ENCODE measurements around the gene SMCR8.
"Not testable (repeated sequence)": the region's sequence is repeated elsewhere in the genome, so short reads cannot be mapped to it uniquely, and the experiment has no call there.

Gene SMCR8

DNA sequence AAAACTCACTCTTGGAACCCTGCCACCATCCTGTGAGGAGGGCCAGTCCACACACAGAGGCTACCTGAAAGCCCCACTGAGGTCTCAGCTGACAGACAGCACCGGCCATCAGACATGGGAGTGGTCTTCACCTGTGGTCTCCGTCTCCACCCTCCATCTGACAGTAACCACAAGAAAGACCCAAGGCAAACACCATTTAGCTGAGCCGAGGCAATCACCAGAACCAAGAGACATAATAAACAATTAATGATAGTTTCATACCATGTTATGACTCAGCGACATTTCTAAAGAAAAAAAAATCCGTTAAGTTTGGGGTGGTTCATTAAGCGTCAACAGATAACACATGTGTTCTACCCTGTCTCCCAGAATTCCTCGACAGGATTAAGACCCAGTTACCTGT, 56.4 kb downstream of the SMCR8 start:
- no peak overlapping the region for H2AK5ac ChIP-seq (ENCODE audit: low read depth, low read length)
- H2BK12ac ChIP-seq (ENCODE audit: low read length): no peak overlapping the region
- WGBS, 2 donors (ENCODE audit: extremely low coverage in 2 of 2, insufficient read length in 2 of 2, insufficient replicate concordance in 1 of 2): no CpG with 5 or more reads among the region's 7 CpGs
- no peaks in the 10 kb centered on the region for H3K36me3 ChIP-seq (replicated peaks in 1 of 2; ENCODE audit: control insufficient read depth in 2 of 2, insufficient read depth in 2 of 2, low read length in 2 of 2)
- H3K4ac ChIP-seq (ENCODE audit: low read length): no peak overlapping the region
- H3K4me1 ChIP-seq (ENCODE audit: control insufficient read depth in 2 of 2, insufficient read depth in 1 of 2, low read depth in 1 of 2, low read length in 2 of 2): no peaks in the 10 kb centered on the region
- no peak overlapping the region for H3K14ac ChIP-seq (ENCODE audit: low read length)
- no peak overlapping the region for H2BK5ac ChIP-seq (ENCODE audit: low read length)
- no peaks in the 10 kb centered on the region for H3K9me3 ChIP-seq (replicated peaks in 1 of 2; ENCODE audit: control insufficient read depth in 2 of 2, insufficient read depth in 1 of 2, low read depth in 1 of 2, low read length in 2 of 2)
- H3K4me3 ChIP-seq (ENCODE audit: low read length in 2 of 2): no peak overlapping the region
- no peak for DNase-seq (ENCODE audit: low spot score)
- H3K79me1 ChIP-seq (ENCODE audit: low read depth, low read length): no peaks in the 10 kb centered on the region
- H3K4me2 ChIP-seq (ENCODE audit: insufficient read depth, low read length, poor library complexity, severe bottlenecking): no peak overlapping the region
- no peak overlapping the region for H3K27ac ChIP-seq (replicated peaks; ENCODE audit: low read length)
- H3K9ac ChIP-seq (ENCODE audit: low read depth, low read length, poor library complexity): no peak overlapping the region
- H3K23ac ChIP-seq (ENCODE audit: low read depth, low read length, poor library complexity): no peak overlapping the region
- H2BK15ac ChIP-seq (ENCODE audit: low read length): no peak overlapping the region
- no peak overlapping the region for H4K8ac ChIP-seq (ENCODE audit: low read depth, low read length)
- no peak overlapping the region for H4K91ac ChIP-seq (ENCODE audit: low read depth, low read length, poor library complexity)
- H2BK120ac ChIP-seq (ENCODE audit: low read depth, low read length): no peak overlapping the region
- no peak overlapping the region for H3K18ac ChIP-seq (ENCODE audit: low read length)
- peaks cover 0 to 4% (median 0%) of the 10 kb centered on the region in 3 experiments for H3K27me3 ChIP-seq (ENCODE audit: control insufficient read depth in 3 of 3, insufficient read depth in 3 of 3, low read depth in 1 of 3, low read length in 3 of 3)
- no peak overlapping the region for H2AFZ ChIP-seq (ENCODE audit: low read length)

DNA sequence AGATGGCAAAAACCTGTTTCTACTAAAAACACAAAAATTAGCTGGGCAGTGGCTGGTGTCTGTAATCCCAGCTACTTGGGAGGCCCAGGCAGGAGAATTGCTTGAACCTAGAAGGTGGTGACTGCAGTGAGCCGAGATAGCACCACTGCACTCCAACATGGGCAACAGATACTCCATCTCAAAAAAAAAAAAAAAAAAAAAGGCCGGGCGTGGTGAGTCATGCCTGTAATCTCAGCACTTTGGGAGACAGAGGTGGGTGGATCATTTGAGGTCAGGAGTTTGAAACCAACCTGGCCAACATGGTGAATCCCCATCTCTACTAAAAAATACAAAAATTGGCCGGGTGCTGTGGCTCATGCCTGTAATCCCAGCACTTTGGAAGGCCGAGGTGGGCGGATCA, 58.1 kb downstream of the SMCR8 start:
- H3K4me2 ChIP-seq (ENCODE audit: insufficient read depth, low read length, poor library complexity, severe bottlenecking); H3K36me3 ChIP-seq (replicated peaks in 1 of 2; ENCODE audit: control insufficient read depth in 2 of 2, insufficient read depth in 2 of 2, low read length in 2 of 2); H2BK120ac ChIP-seq (ENCODE audit: low read depth, low read length); H3K4me1 ChIP-seq (ENCODE audit: control insufficient read depth in 2 of 2, insufficient read depth in 1 of 2, low read depth in 1 of 2, low read length in 2 of 2); H3K27me3 ChIP-seq (ENCODE audit: control insufficient read depth in 3 of 3, insufficient read depth in 3 of 3, low read depth in 1 of 3, low read length in 3 of 3); DNase-seq (ENCODE audit: low spot score); H3K14ac ChIP-seq (ENCODE audit: low read length); H3K4me3 ChIP-seq (ENCODE audit: low read length in 2 of 2); H3K9me3 ChIP-seq (replicated peaks in 1 of 2; ENCODE audit: control insufficient read depth in 2 of 2, insufficient read depth in 1 of 2, low read depth in 1 of 2, low read length in 2 of 2); H3K27ac ChIP-seq (replicated peaks; ENCODE audit: low read length); H2BK12ac ChIP-seq (ENCODE audit: low read length); H4K91ac ChIP-seq (ENCODE audit: low read depth, low read length, poor library complexity); H3K4ac ChIP-seq (ENCODE audit: low read length); H3K9ac ChIP-seq (ENCODE audit: low read depth, low read length, poor library complexity); H2AK5ac ChIP-seq (ENCODE audit: low read depth, low read length); H3K23ac ChIP-seq (ENCODE audit: low read depth, low read length, poor library complexity); H3K18ac ChIP-seq (ENCODE audit: low read length); H2BK5ac ChIP-seq (ENCODE audit: low read length); H4K8ac ChIP-seq (ENCODE audit: low read depth, low read length); H2AFZ ChIP-seq (ENCODE audit: low read length); H3K79me1 ChIP-seq (ENCODE audit: low read depth, low read length); H2BK15ac ChIP-seq (ENCODE audit: low read length): not testable (repeated sequence)
- WGBS, 2 donors (ENCODE audit: extremely low coverage in 2 of 2, insufficient read length in 2 of 2, insufficient replicate concordance in 1 of 2): no CpG with 5 or more reads among the region's 6 CpGs

DNA sequence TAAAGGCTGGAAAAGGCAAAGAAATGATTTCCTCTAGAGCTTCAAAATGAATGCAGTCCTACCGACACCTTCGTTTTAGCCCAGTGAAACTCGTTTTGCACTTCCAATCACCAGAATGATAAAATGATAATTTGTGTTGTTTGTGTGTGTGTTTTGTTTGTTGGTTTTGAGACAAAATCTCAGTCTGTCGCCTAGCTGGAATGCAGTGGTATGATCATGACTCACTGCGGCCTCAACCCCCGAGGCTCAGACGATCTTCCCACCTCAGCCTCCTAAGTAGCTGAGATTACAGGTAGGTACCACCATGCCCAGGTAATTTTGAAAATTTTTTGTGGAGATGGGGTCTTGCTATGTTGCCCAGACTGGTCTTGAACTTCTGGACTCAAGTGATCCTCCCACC, 59.1 kb downstream of the SMCR8 start:
- no peak overlapping the region for H2BK12ac ChIP-seq (ENCODE audit: low read length)
- H3K27ac ChIP-seq (replicated peaks; ENCODE audit: low read length): no peak overlapping the region
- peaks cover 0 to 4% (median 0%) of the 10 kb centered on the region in 3 experiments for H3K27me3 ChIP-seq (ENCODE audit: control insufficient read depth in 3 of 3, insufficient read depth in 3 of 3, low read depth in 1 of 3, low read length in 3 of 3)
- no peak overlapping the region for H2BK120ac ChIP-seq (ENCODE audit: low read depth, low read length)
- H3K79me1 ChIP-seq (ENCODE audit: low read depth, low read length): no peaks in the 10 kb centered on the region
- H4K91ac ChIP-seq (ENCODE audit: low read depth, low read length, poor library complexity): no peak overlapping the region
- no peak overlapping the region for H3K23ac ChIP-seq (ENCODE audit: low read depth, low read length, poor library complexity)
- DNase-seq (ENCODE audit: low spot score): no peak
- no peak overlapping the region for H2AFZ ChIP-seq (ENCODE audit: low read length)
- H2BK5ac ChIP-seq (ENCODE audit: low read length): no peak overlapping the region
- H3K9ac ChIP-seq (ENCODE audit: low read depth, low read length, poor library complexity): no peak overlapping the region
- no peak overlapping the region for H2AK5ac ChIP-seq (ENCODE audit: low read depth, low read length)
- H3K18ac ChIP-seq (ENCODE audit: low read length): no peak overlapping the region
- no peak overlapping the region for H2BK15ac ChIP-seq (ENCODE audit: low read length)
- H3K9me3 ChIP-seq (replicated peaks in 1 of 2; ENCODE audit: control insufficient read depth in 2 of 2, insufficient read depth in 1 of 2, low read depth in 1 of 2, low read length in 2 of 2): no peaks in the 10 kb centered on the region
- H3K4me2 ChIP-seq (ENCODE audit: insufficient read depth, low read length, poor library complexity, severe bottlenecking): no peak overlapping the region
- no peak overlapping the region for H4K8ac ChIP-seq (ENCODE audit: low read depth, low read length)
- H3K4me1 ChIP-seq (ENCODE audit: control insufficient read depth in 2 of 2, insufficient read depth in 1 of 2, low read depth in 1 of 2, low read length in 2 of 2): no peaks in the 10 kb centered on the region
- WGBS, 2 donors (ENCODE audit: extremely low coverage in 2 of 2, insufficient read length in 2 of 2, insufficient replicate concordance in 1 of 2): no CpG with 5 or more reads among the region's 7 CpGs
- no peak overlapping the region for H3K14ac ChIP-seq (ENCODE audit: low read length)
- no peaks in the 10 kb centered on the region for H3K36me3 ChIP-seq (replicated peaks in 1 of 2; ENCODE audit: control insufficient read depth in 2 of 2, insufficient read depth in 2 of 2, low read length in 2 of 2)
- H3K4me3 ChIP-seq (ENCODE audit: low read length in 2 of 2): no peak overlapping the region
- H3K4ac ChIP-seq (ENCODE audit: low read length): no peak overlapping the region

Measured in neuronal stem cell (in vitro differentiated cells).